Activated T-cell treated with anti-CD3 and anti-CD28 coated beads, Interleukin-2, amount 50 U/mL, for 72 hours (primary cell): ENCODE results near the gene DLL1. TPM values are rescaled to one million over a fixed set of nuclear protein-coding genes. Genes with fewer than 3 reads are reported as not detected.

Experiments
- ATAC-seq, 2 donors: fragments of 150-1000 bp; cut with Tn5 transposase; replicated peaks in 1 of 2; 2 replicates each; pipeline ENCODE4 v1.10.0; 2021; ENCODE audit warnings: moderate library complexity in 2 of 2, mild to moderate bottlenecking in 1 of 2
- DNase-seq, 2 donors: peaks; one replicate each; pipeline ENCODE4 v3.0.0; 2021 to 2022; ENCODE audit warnings: mixed read lengths in 1 of 2
- H3K27ac Mint-ChIP-seq: one replicate; pipeline ENCODE4 v1.8.0; 2022; ENCODE audit warnings: mild to moderate bottlenecking, moderate library complexity, mixed read lengths
- H3K27me3 Mint-ChIP-seq: one replicate; pipeline ENCODE4 v1.8.0; 2022; ENCODE audit warnings: low read depth, mixed read lengths
- H3K36me3 Mint-ChIP-seq, 2 donors: one replicate each; pipeline ENCODE4 v1.8.0; 2022; ENCODE audit warnings: mixed read lengths in 2 of 2, mild to moderate bottlenecking in 1 of 2; ENCODE audit not compliant: insufficient read depth in 2 of 2
- H3K4me1 Mint-ChIP-seq: one replicate; pipeline ENCODE4 v1.8.0; 2022; ENCODE audit warnings: low read depth, mixed read lengths
- H3K4me3 Mint-ChIP-seq, 2 donors: one replicate each; pipeline ENCODE4 v1.8.0; 2022; ENCODE audit warnings: mild to moderate bottlenecking in 2 of 2, mixed read lengths in 2 of 2, moderate library complexity in 2 of 2
- H3K9me3 Mint-ChIP-seq, 2 donors: one replicate each; pipeline ENCODE4 v1.8.0; 2022; ENCODE audit warnings: mixed read lengths in 2 of 2
- total RNA-seq, 2 donors: library from RNA; stranded (reverse); gene quantifications; one replicate each; pipeline ENCODE4 v1.2.3, GENCODE V29; 2022

The DLL1 gene
- total RNA-seq, 2 donors from 2014 or later: 1.7 to 2.3 TPM

DNA sequence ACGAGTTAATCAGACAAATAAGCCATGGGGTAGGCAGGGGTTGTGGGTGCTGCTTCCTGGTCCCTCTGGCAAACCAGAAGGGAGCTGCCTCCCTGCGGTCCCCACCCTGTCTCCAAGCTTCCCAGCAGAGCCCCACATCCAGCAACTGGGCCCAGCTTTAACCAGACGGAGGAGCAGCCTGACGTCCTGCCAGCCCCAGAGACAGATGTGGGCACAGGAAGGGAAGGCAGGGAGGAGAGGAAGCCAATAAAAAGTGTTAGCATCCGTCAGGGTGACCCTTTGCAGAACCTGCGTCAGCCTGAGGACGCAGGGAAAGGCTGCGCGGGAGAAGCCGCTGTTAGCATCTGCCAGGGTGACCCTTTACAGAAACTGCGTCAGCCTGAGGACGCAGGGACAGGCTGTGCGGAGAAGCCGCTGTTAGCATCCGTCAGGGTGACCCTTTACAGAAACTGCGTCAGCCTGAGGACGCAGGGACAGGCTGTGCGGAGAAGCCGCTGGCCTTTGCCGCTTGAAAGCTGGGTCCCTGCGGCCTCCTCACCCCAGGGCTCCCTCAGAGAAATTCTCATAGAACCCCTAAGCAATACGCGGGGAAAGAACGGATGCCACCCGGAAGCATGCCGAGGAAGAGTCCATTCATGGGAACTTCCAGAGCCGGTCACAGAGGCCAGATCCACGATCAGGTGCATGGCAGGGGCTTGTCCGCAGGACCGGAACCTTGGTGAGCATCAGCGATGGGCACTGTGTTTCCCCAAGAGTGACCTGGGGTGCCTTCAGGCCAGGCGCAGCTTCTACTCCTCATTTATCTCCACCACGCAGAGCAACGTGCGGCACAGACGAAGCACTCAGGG lies 15.9 kb downstream of the DLL1 start:
- H3K4me3 Mint-ChIP-seq: no peak overlapping the region
- DNase-seq (no peak), ATAC-seq (no peak)
- H3K9me3 Mint-ChIP-seq: no peaks in the 10 kb centered on the region
- peaks cover 42% of the 10 kb centered on the region for H3K4me1 Mint-ChIP-seq
- H3K27me3 Mint-ChIP-seq: no peaks in the 10 kb centered on the region
- no peak overlapping the region for H3K27ac Mint-ChIP-seq
- H3K36me3 Mint-ChIP-seq: peaks cover 0 to 4% of the 10 kb centered on the region in 2 donors

DNA sequence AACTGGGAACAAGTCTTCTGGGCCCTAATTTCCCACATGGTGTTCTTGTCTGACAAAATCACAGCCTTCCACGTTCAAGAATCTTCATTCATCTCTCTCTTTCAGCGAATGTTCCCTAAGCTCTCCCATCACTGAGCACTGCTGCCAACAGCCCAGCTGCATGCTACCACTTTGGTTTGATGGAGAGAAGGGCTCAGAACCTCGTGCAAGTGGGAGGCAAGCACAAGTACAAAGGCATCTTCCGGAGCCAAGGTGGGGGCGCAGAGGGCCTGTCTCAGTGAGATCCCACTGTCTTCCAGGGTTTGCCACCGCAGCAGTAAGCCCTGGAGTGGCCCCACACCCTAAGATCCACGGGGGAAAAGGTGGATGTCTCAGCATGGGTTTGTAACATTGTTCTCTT lies 17.2 kb downstream of the DLL1 start:
- DNase-seq: no peak
- Mint-ChIP-seq H3K27me3 (no peaks in the 10 kb centered on the region), H3K36me3 (peaks cover 0 to 4% of the 10 kb centered on the region in 2 donors), H3K9me3 (no peaks in the 10 kb centered on the region), H3K4me1 (peaks cover 30% of the 10 kb centered on the region), H3K4me3 (no peak overlapping the region), H3K27ac (no peak overlapping the region)
- ATAC-seq: no peak

DNA sequence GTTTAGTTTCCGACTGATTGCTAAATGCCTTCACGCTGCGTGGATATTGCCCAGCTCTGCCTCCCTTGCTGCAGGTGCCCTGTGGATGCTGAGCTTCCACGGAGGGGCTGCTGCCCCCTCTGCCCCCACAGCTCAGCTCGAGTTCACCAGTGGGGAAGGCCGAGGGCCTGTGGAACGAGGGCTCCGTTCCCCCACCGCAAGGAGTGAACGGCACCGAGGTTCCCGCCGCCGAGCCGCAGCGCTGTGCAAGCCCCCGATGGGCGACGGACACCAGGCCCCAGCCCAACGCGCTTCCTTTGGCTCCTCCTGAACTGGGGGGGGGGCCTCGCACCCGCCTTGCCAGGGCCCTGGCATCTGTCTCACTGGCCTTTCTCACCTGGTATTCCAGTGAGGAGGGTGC lies 17.7 kb downstream of the DLL1 start:
- H3K27me3 Mint-ChIP-seq: no peaks in the 10 kb centered on the region
- H3K36me3 Mint-ChIP-seq: peaks cover 0 to 4% of the 10 kb centered on the region in 2 donors
- peaks cover 25% of the 10 kb centered on the region for H3K4me1 Mint-ChIP-seq
- no peak overlapping the region for H3K4me3 Mint-ChIP-seq
- H3K27ac Mint-ChIP-seq: no peak overlapping the region
- ATAC-seq (no peak), DNase-seq (no peak)
- H3K9me3 Mint-ChIP-seq: no peaks in the 10 kb centered on the region

DNA sequence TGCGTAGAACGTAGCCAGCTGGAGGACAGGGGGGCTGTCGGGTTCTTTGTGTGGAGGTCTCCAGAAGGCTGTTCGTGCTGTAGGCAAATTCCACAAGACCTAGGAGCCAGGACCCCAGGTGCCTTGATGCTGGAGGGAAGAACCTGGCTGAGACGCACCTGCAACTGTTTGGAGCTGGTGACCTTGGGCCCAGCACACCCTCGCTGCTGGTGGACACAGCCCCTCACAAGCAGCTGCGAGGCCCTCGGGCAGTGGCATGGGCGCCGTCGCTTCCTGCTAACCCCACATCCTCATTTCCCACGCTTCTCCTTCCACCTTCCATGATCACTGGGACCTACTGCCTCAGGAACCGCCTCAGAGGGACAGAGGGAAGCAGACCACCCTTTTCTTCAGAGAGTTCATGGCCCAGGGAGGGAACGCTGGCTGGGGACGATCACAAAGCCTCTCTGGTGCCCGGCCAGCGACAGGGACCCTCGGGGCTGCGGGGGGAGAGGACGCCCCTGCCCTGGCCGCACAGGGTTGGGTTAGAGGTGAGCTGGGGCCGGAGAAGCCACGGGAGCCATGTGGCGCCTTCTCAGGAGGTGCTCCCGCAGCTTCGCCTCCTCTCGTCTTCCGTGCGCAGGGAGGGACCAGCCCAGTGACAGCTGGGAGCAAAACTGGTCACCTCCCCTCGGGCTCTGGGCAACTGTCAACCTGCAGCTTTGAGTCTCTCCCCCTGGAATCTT lies 18.4 kb downstream of the DLL1 start:
- no peak for ATAC-seq
- H3K27ac Mint-ChIP-seq: no peak overlapping the region

DNA sequence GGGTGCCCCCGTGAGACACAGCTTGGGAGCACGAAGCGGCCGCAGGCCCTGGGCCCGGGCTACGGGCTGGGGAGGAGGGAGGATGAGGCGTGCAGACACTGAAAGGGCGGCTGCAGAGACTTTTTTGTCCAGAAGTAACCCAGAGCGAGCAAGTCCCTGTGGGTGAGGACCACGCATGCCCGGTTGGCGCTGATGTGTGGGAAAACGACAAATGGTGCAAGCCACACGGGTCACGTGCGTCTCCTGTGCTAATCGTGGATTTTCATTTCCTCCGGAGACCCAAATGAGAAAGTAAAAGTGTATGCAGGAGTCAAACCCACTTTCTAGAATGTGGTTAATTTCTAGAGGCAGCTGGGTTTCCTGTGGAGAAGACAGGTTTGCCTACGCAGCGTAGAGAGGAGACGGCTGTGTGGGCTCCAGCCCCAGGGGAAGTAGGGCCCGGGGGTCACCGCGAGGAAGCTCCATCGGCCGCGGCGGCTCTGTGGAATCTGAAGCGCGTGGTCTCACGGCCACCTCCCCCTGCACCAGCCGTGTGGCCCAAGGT lies 19.0 kb downstream of the DLL1 start:
- Mint-ChIP-seq H3K4me1 (peaks cover 20% of the 10 kb centered on the region), H3K27me3 (no peaks in the 10 kb centered on the region), H3K9me3 (no peaks in the 10 kb centered on the region), H3K27ac (no peak overlapping the region), H3K36me3 (peaks cover 0 to 4% of the 10 kb centered on the region in 2 donors), H3K4me3 (peak overlapping the region; percentile 72 to 81)
- ATAC-seq (peak; percentile 93 to 96), DNase-seq (peak; percentile 45 to 75)

More for the DNA sequence above, 18.4 kb downstream of the DLL1 start:
- no peak for DNase-seq
- Mint-ChIP-seq H3K27me3 (no peaks in the 10 kb centered on the region), H3K36me3 (peaks cover 0 to 4% of the 10 kb centered on the region in 2 donors), H3K4me1 (peaks cover 20% of the 10 kb centered on the region), H3K9me3 (no peaks in the 10 kb centered on the region), H3K4me3 (peak overlapping the region; percentile 72 to 81)

DNA sequence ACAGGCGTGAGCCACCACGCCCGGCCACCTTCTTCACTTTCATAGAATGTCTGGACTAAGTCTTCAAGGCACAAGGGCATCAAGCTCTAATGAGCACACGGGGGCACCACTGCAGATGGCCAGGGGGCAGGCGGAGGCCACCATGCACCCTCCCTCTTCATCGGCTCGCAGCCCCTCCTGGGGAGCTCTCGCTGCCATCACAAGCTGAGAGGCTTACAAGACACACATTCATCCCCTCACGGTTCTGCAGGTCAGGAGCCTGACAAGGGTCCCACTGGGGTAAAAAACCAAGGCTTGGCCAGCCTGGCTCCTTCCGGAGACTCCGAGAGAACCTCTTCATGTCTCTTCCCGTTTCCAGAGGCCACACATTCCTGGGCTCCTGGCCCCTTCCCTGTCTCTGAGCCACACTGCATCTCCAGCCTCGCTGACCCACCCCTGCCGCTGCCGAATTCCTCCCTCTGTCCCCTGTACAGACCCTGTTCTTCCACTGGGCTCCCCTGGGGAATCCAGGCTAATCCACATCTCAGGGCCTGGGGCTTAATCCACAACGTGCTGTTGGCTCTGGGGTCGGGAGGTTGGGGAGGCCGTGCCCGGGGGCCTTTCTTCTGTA lies 19.8 kb downstream of the DLL1 start:
- Mint-ChIP-seq H3K36me3 (peaks cover 0 to 4% of the 10 kb centered on the region in 2 donors), H3K9me3 (no peaks in the 10 kb centered on the region), H3K27me3 (no peaks in the 10 kb centered on the region), H3K4me1 (peaks cover 20% of the 10 kb centered on the region), H3K4me3 (peak overlapping the region; percentile 72 to 81), H3K27ac (no peak overlapping the region)
- no peak for ATAC-seq
- DNase-seq: no peak

DNA sequence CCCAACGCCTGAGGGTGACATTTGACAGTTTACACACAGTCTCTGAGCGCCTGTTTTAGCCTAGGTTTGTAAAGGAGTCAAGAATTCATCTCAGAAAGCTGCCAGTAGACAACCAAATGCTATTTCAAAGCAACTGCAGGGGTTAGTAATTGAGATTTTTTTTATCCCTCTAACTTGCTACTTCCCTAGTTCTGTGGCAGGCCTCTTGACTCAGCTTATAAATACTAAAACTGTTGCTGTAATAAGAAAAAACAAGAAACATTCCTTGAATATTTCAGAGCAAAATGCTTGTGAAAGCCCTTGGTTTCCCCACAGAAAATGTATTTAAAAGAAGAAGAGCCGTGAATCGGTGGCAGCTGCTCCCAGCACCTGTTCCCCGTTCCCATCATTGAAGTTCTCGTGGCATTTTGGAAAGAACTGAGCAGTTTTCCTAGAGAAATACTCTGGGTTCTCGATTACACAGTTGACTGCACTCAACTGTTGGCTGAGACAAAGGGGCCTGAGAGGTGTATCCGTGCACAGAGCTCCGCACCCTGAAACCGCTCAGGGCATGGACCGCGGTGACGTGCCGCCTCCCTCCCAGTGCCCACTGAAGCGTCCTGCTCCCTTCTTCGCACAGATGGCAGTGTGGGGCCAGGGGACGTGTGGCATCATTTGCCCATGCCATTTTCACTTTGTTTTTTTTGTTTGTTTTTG lies 20.9 kb downstream of the DLL1 start:
- Mint-ChIP-seq H3K27ac (no peak overlapping the region), H3K27me3 (no peaks in the 10 kb centered on the region), H3K4me3 (no peak overlapping the region), H3K4me1 (peaks cover 20% of the 10 kb centered on the region), H3K36me3 (peaks cover 0 to 4% of the 10 kb centered on the region in 2 donors), H3K9me3 (no peaks in the 10 kb centered on the region)
- no peak for DNase-seq
- no peak for ATAC-seq

DNA sequence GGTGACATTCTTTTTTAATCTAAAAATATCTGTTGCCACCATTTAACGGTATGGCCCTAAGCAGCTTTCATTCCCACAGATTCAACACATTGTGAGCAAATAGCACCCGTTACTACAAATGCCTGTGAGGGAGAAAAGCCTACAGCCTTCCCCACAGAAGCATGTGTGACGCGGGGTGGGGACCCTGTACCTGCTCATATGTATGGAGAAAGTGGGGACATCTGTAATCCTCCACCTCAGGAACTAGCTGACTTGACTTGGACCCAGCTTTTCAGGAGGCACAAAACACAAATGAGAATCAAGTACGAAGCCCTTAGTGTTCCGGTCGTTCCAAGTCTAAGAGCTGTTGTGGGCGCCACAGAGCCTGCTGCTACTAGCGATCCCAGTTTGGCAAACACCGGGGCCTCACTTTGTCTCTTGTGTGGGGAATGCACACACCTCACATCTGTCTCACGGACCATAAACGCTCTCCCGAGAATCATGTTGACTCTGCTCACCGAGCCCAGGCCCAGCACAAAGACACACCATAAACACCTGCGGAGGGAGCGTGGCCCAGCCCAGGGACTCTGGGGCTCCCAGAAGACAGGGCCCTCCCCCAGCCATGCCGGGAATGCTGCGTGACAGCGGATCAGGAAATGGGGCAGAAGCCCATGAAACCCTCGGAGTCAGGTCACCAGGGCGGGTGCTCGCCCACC lies 21.6 kb downstream of the DLL1 start:
- DNase-seq: no peak
- no peak for ATAC-seq
- Mint-ChIP-seq H3K4me1 (peaks cover 20% of the 10 kb centered on the region), H3K36me3 (peaks cover 0 to 4% of the 10 kb centered on the region in 2 donors), H3K27me3 (no peaks in the 10 kb centered on the region), H3K9me3 (no peaks in the 10 kb centered on the region), H3K4me3 (no peak overlapping the region), H3K27ac (no peak overlapping the region)

DNA sequence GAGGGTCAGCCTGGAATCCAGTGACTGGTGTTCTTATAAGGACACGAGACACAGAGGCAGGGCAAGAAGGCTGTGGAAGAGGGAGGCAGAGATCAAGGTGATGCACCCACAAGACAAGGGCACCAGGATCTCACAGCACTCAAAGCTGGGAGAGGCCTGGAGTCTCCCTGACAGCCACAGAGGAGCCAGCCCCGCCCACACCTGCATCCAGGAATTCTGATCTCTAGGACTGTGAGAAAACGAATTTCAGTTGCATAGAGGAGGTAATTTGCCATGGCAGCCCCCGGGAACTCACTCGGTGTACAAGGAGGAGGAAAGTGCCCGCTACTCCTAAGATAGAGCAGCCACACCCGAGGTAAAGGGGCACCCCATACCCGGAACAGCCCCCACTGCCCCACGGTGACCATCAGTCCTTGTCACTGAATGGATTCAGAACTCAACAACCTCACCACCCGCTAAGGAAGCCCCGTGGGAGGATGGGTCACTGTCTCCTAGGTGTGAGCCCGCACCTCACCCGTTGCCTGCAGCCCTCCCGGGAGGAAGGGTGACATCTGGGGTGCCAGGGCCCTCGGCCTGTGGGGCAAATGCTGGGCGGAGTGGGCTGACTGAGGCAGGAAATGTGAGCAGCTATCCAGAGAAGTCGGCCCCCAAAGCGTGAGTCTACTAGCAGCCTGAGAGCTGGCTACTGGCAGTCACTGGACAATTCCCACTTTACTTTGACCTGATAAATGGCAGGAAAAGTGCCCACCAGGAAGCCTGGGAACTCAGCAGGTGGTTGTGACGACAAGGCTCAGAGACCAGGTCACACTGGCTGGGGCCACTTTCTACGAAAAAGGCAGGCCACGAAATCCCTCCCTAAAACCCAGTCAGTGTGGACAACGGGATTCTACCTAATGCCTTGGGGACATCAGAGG lies 22.4 kb downstream of the DLL1 start:
- ATAC-seq: no peak

DNA sequence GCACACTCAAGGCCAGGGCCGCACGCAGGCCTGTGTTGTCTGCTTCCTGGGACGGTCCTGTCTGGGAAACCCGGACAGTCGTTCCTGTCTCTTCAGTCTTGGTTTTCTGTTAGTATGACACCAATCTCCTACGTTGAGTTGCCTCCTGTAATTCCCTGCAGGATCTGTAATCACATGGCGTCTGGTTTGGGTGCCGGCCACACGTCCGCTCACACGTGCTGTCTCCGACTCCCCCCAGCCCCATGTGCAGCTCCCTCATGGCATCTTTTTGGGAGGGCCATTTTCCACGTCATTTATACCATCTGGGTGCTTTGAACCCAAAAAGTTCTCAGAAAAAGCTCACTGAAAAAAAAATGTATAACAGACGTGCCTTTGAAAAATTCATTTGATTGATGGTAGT lies 23.2 kb downstream of the DLL1 start:
- Mint-ChIP-seq H3K9me3 (no peaks in the 10 kb centered on the region), H3K4me3 (no peak overlapping the region), H3K27me3 (peaks cover 10% of the 10 kb centered on the region), H3K36me3 (no peaks in the 10 kb centered on the region), H3K27ac (no peak overlapping the region), H3K4me1 (peaks cover 17% of the 10 kb centered on the region)
- ATAC-seq (no peak), DNase-seq (no peak)

More for the DNA sequence above, 22.4 kb downstream of the DLL1 start:
- no peak for DNase-seq
- peaks cover 20% of the 10 kb centered on the region for H3K4me1 Mint-ChIP-seq
- H3K4me3 Mint-ChIP-seq: no peak overlapping the region
- no peaks in the 10 kb centered on the region for H3K9me3 Mint-ChIP-seq
- no peak overlapping the region for H3K27ac Mint-ChIP-seq
- peaks cover 3% of the 10 kb centered on the region for H3K27me3 Mint-ChIP-seq
- H3K36me3 Mint-ChIP-seq: no peaks in the 10 kb centered on the region

DNA sequence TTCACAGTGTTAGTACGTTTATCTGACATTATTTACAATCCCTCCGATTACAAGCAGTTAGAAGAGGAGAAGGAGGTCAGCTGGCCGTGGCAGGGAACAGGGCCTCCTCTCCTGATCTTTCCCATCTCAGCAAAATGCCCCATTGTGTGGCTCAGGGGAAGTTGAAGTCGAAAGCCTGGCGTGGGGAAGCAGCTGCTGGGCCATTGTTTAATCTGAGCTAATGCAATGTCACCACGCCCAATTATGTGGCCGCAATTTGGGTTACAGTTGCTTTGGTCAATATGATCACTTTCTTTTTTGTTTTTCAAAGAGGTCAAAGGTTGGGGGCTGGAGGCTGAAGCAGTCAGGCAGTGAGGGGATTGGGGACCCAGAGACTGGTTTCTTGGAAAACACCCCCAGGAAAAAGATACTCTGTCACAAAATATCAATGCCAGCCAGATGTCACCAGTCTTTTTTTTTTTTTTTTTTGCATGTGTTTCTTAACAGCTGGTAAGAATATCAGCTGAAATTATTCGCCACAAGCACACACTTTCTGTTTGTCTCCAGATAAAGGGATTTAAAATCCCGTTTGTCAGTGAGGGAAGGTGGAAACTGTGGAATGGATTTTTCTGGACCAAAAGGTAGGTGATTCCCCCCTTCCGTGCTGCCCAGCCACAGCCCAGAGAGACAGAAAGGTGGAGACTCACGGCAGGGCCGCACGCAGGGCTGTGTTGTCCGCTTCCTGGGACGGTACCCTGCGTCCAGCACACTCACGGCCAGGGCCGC lies 24.6 kb downstream of the DLL1 start:
- ATAC-seq: no peak
- H3K4me3 Mint-ChIP-seq: no peak overlapping the region

More for the DNA sequence above, 24.6 kb downstream of the DLL1 start:
- Mint-ChIP-seq H3K4me1 (peaks cover 3% of the 10 kb centered on the region), H3K27ac (no peak overlapping the region), H3K36me3 (no peaks in the 10 kb centered on the region), H3K27me3 (peaks cover 10% of the 10 kb centered on the region), H3K9me3 (no peaks in the 10 kb centered on the region)
- DNase-seq: no peak
